Psoas muscle (tissue), 8 donors: ENCODE measurements around the gene CHST11. TPM values are rescaled to one million over a fixed set of nuclear protein-coding genes. Genes with fewer than 3 reads are reported as not detected.

ENCODE experiments used
- ATAC-seq, 4 donors: fragments of 200-7000 bp; cut with Tn5 transposase; one replicate each; pipeline ENCODE4 v1.9.1; 2020; ENCODE audit warnings: moderate library complexity in 3 of 4, mild to moderate bottlenecking in 2 of 4
- DNase-seq, 2 donors: peaks; one replicate each; pipeline ENCODE4 v3.0.0-alpha.2; 2020
- H3K27ac ChIP-seq: fragments of 200-600 bp; one replicate; pipeline ENCODE4 v1.8.0; 2022
- H3K27me3 ChIP-seq, 3 donors: fragments of 200-600 bp in 1 of 3; one replicate each; pipeline versions ENCODE4 v1.6.1 to v1.8.0; 2013 to 2022; ENCODE audit warnings: low read length in 2 of 3, mild to moderate bottlenecking in 2 of 3, moderate library complexity in 1 of 3; ENCODE audit not compliant: insufficient read depth in 3 of 3
- H3K36me3 ChIP-seq, 2 donors: fragments of 200-600 bp in 1 of 2; one replicate each; pipeline versions ENCODE4 v1.6.1 to v1.8.0; 2013 to 2022; ENCODE audit warnings: low read depth in 1 of 2, mild to moderate bottlenecking in 1 of 2, moderate library complexity in 1 of 2; ENCODE audit not compliant: insufficient read depth in 1 of 2
- H3K4me1 ChIP-seq: fragments of 200-600 bp; one replicate; pipeline ENCODE4 v1.8.0; 2022
- H3K4me3 ChIP-seq: fragments of 200-600 bp; one replicate; pipeline ENCODE4 v1.8.0; 2022; ENCODE audit warnings: mild to moderate bottlenecking
- H3K9me3 ChIP-seq: fragments of 200-600 bp; one replicate; pipeline ENCODE4 v1.8.0; 2022
- WGBS, 3 donors: extraction: QIAGEN DNeasy Blood & Tissue Kit; methylation state at CpG; one replicate each; pipeline versions ENCODE4 v1.1.6 to v1.1.7; 2013; 5-methylcytosine and 5-hydroxymethylcytosine counted together
- intact Hi-C, 2 donors: fragments of 100-400 bp; cut with DNase I; formaldehyde crosslinking; loops; one replicate each; pipeline versions ENCODE4 v1.11.0 to v1.14.2; 2022
- polyA plus RNA-seq, 3 donors: library from polyadenylated mRNA; stranded (reverse); fragments of 200-250 nt; gene quantifications; one replicate each; pipeline ENCODE4 v1.2.3, GENCODE V29; 2013
- total RNA-seq, 4 donors: library from RNA; stranded (reverse); fragmentation: NEBNext Ultra II Directional in 2 of 4; extraction: Animal tissue kit (Norgen Biotek cat#: 25700) in 2 of 4; gene quantifications; one replicate each; pipeline versions ENCODE4 v1.2.1 to v1.2.4, GENCODE V29; 2021 to 2023
- TF ChIP-seq, protein P1 (sequence below): fragments of 200-600 bp; IDR thresholded peaks from one replicate; pipeline ENCODE4 v1.8.0; 2022; ENCODE audit warnings: antibody characterized with exemption
- donor health status: healthy with polysubstance abuse.
- donor health status: DM: no; HTN: no; CAD: no; lungs with moderate emphysema.
- donor health status: Bipolar disorder and iron deficiency.
- donor health status: healthy.
- donor health status: DM: yes; HTN: yes; CAD: no.
- donor health status: DM: no; HTN: no; CAD: no.
- donor health status: DM: no; HTN: no; CAD: no.
- donor health status: DM: yes; HTN: yes; CAD: no.

CHST11 gene
- total and polyA plus RNA-seq, 7 donors: 0.52 to 1.6 (median 1.0) TPM

- H3K4me1 ChIP-seq: no peaks in the 10 kb centered on the region
- no peaks in the 10 kb centered on the region for H3K9me3 ChIP-seq
- intact Hi-C loops: no loop called here
- no peak overlapping the region for H3K27ac ChIP-seq
- no peak overlapping the region for H3K4me3 ChIP-seq
- ATAC-seq (no peak), DNase-seq (no peak)
- TF ChIP-seq, protein P1, sequence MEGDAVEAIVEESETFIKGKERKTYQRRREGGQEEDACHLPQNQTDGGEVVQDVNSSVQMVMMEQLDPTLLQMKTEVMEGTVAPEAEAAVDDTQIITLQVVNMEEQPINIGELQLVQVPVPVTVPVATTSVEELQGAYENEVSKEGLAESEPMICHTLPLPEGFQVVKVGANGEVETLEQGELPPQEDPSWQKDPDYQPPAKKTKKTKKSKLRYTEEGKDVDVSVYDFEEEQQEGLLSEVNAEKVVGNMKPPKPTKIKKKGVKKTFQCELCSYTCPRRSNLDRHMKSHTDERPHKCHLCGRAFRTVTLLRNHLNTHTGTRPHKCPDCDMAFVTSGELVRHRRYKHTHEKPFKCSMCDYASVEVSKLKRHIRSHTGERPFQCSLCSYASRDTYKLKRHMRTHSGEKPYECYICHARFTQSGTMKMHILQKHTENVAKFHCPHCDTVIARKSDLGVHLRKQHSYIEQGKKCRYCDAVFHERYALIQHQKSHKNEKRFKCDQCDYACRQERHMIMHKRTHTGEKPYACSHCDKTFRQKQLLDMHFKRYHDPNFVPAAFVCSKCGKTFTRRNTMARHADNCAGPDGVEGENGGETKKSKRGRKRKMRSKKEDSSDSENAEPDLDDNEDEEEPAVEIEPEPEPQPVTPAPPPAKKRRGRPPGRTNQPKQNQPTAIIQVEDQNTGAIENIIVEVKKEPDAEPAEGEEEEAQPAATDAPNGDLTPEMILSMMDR: no peak
- no peaks in the 10 kb centered on the region for H3K27me3 ChIP-seq
- 51 to 66% (median 58%) methylated on average over 7 of the region's 7 CpGs for WGBS, 3 donors
- H3K36me3 ChIP-seq: no peaks in the 10 kb centered on the region
These were observed 62.7 kb downstream of the CHST11 start for GRCh38 chr12:104519190-104520019.

DNA sequence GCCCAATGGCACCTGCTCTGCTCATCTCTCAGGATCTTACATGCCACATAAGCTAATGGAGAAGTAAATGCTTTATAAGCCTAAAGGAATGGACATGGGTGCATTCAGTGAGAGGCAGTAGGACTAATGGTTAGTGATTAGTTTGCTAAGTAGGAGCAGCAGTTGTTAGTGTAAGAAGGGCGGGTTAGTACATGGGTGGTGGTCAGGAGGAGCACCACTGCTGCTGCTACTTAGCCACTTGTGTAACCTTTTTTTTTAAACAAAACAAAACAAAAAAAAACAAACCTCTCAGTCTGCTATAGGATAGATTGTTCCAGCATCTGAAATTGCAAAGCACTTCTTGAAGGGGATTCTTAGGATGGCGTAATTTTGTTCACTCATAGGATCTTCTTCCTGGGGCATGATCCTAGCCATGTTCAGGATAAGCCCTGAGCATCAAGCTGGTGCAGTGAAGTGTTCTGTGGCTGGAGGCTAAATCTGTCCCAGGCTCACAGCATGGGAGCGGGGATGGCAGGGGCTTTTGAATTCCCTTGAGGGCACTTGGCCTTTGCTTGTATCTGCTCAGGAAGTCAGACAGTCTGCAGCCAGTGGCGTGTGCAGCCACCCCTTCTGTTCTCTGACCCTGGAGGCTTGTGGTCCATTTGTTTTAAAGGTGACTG, 63.6 kb downstream of the CHST11 start:
- Histone ChIP-seq H3K27ac (no peak overlapping the region), H3K9me3 (no peaks in the 10 kb centered on the region), H3K4me1 (no peaks in the 10 kb centered on the region), H3K36me3 (no peaks in the 10 kb centered on the region), H3K4me3 (no peak overlapping the region), H3K27me3 (no peaks in the 10 kb centered on the region)
- TF ChIP-seq, protein P1: no peak
- ATAC-seq: no peak
- no peak for DNase-seq
- WGBS, 3 donors: 80 to 83% (median 81%) methylated on average over 4 of the region's 4 CpGs
- intact Hi-C loops: no loop called here

DNA sequence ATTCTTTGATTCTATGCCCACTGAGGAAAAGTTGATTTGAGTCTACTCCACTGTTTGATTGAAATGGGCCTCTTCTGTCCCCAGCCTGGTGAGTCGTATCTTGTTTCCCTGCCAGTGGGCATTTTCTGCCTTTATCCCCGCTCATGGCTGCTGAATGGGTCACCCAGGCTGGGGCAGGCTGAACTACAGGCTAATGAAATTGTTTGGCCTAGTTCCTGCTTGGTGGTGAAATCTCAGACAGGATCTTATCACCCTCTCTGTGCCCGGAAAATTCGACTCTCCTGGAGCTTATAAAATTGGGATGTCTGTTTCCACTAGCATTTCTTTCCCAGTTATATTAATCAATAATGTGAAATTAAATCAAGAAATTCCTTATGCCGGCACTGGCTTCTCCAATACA, 65.0 kb downstream of the CHST11 start:
- Histone ChIP-seq H3K4me1 (no peaks in the 10 kb centered on the region), H3K4me3 (no peak overlapping the region), H3K27me3 (no peaks in the 10 kb centered on the region), H3K9me3 (no peaks in the 10 kb centered on the region), H3K36me3 (no peaks in the 10 kb centered on the region), H3K27ac (no peak overlapping the region)
- TF ChIP-seq, protein P1: no peak
- 57 to 78% (median 57%) methylated on average over 5 of the region's 5 CpGs for WGBS, 3 donors
- ATAC-seq (no peak), DNase-seq (no peak)
- intact Hi-C loops: no loop called here

- intact Hi-C loops: no loop called here
- TF ChIP-seq, protein P1: no peak
- no peaks in the 10 kb centered on the region for H3K4me1 ChIP-seq
- no peaks in the 10 kb centered on the region for H3K27me3 ChIP-seq
- 48 to 53% (median 53%) methylated on average over 4 of the region's 4 CpGs for WGBS, 3 donors
- no peak for DNase-seq
- H3K27ac ChIP-seq: no peak overlapping the region
- no peak overlapping the region for H3K4me3 ChIP-seq
- no peaks in the 10 kb centered on the region for H3K36me3 ChIP-seq
- no peak for ATAC-seq
- H3K9me3 ChIP-seq: no peaks in the 10 kb centered on the region
These were observed 66.4 kb downstream of the CHST11 start for GRCh38 chr12:104522985-104523722.
